ENCODE measurements around the gene MBD3L5.

GRCh38 chr19:7004313-7004931 is 26.0 kb upstream of the MBD3L5 start:
- TF ChIP-seq CTCF (IDR thresholded peaks at IDR 0.05; ENCODE audit: low read length) (peak; percentile 81), EZH2 (IDR thresholded peaks at IDR 0.05; ENCODE audit: borderline replicate concordance, low read length) (no peak)

All from OCI-LY1 (cell line).